ENCODE results near the gene RNF112.
"Not testable (repeated sequence)": the region's sequence is repeated elsewhere in the genome, so short reads cannot be mapped to it uniquely, and the experiment has no call there.

Gene RNF112

DNA sequence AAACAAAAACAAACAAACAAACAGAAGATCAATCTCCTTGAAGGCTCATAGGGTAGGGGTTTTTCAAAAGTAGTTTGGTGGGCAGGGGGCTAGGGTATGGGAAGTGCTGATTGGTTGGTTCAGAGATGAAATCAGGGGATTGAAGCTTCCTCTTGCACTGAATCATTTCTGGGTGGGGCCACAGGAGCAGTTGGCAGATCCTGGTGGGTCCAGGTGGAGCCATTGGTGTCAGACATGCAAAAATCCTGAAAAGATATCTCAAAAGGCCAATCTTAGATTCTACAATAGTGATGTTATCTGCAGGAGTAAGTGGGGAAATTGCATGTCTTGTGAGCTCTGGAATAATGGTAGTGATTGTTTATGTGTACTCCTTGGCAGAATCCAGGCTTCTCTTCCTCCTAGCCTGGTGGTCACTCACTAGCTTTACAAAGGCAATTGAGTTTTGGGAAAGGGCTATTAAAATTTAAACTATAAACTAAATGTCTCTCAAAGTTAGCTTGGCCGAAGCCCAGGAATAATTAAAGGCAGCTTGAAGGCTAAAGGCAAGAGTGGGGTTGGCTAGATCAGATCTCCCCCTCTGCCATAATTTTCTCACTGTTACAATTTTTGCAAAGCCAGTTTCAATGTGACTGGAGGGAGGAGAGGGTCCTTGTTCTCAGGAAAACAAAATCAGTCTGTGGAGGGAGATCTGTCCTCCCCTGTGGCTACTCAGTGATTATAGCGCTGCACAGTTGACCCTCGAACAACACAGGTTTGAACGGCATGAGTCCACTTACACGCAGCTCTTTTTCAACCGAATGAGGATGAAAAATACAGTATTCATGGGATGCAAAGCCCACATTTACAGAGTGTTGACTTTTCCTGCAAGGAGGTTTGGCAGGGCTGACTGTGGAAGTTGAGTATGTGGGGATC, 45.2 kb downstream of the RNF112 start:
- DNase-seq, result no peak

GRCh38 chr17:19457046-19457445, 46.0 kb downstream of the RNF112 start:
- DNase-seq, result no peak

DNA sequence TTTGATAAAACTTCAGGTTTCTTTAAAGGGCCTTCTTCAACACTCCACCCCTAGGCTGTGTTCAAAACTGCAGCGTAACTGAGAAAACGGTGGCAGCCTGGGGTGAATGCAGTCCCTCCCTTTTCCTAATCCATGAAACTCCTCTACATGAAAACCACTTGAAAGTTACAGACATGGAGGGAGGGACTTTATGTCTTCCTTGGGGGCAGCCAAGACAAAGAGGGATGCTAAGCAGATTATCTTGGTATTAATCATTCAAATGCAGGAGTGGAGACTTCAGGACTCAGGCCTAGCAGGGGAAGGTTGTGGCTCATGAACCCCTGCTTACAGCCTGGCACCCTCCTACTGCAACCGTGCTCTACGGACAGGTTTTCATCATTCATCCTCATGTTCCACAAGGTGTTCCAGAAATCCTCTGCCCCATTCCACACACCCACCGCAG, 46.8 kb downstream of the RNF112 start:
- no peak for DNase-seq

DNA sequence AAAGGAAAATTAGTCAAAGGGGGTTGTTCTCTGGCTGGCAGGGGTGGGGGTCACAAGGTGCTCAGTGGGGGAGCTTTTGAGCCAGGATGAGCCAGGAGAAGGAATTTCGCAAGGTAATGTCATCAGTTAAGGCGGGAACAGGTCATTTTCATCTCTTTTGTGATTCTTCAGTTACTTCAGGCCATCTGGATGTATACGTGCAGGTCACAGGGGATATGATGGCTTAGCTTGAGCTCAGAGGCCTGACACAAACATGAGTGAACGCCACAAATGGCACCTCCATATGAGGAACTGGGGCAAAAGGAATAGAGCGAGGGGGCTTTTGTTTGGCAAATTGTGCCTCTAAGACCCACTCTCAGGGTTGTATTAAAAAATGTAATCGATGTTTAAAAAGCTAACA, 47.4 kb downstream of the RNF112 start:
- not testable (repeated sequence) for DNase-seq

DNA sequence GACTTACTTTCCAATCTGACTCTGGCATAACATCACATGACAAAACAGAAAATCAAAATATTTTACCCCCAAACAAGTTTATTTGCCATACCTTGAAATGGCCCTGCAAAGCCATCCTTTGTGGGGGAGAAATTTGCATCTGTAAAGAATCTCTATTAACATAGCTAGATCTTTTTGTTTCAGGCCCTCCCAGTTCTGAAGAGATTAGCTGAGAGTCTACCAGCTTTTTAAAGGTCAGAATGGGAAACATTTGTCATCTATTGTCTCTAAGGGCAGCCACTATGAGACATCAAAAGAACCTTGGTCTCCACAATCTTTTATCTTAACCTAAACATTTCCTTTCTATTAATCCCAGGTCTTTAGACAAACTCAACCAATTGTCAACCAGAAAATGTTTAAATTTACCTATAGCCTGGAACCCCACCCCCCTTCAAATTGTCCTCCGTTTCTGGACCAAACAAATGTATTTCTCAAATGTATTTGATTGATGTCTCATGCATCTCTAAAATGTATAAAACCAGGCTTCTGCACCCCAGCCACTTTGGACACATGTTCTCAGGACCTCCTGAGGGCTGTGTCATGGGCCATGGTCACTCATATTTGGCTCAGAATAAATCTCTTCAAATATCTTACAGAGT, 48.1 kb downstream of the RNF112 start:
- DNase-seq, result not testable (repeated sequence)

- DNase-seq, result no peak
Observed at GRCh38 chr17:19460700-19461099, 49.7 kb downstream of the RNF112 start.

DNA sequence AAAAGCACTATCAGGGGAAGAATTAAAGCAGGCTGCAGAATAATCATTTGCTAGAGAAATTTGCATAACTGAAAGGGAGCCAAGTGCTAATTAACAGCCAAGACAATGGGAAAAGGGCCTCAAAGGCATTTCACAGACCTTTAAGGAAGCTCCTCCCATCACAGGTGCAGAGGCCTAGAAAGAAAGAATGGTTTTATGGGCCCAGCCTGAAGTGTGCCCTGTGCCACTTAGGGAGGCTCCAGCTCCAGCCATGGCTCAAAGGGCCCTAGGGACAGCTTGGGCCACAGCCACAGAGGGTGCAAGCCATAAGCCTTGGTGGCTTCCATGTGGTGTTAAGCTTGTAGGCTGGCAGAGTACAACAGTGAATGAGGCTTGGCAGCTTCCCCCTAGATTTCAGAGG, 50.1 kb downstream of the RNF112 start:
- DNase-seq, result no peak

DNA sequence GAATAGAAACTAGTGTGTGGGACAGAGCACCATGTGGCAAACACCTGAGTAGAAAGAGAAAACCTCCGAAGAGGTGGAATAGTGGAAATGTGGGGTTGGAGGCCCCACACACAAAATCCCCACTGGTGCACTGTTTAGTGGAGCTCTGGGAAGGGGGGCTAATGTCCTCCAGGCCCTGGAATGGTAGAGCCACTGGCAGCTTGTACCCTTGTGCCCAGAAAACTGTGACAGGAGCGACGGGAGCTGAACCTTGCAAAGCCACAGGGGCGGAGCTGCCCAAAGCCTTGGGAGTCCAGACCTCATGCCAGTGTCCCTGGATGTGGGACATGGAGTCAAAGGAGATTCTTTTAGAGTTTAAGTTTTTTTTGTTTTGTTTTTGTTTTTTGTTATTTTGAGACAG, 50.6 kb downstream of the RNF112 start:
- no peak for DNase-seq

DNA sequence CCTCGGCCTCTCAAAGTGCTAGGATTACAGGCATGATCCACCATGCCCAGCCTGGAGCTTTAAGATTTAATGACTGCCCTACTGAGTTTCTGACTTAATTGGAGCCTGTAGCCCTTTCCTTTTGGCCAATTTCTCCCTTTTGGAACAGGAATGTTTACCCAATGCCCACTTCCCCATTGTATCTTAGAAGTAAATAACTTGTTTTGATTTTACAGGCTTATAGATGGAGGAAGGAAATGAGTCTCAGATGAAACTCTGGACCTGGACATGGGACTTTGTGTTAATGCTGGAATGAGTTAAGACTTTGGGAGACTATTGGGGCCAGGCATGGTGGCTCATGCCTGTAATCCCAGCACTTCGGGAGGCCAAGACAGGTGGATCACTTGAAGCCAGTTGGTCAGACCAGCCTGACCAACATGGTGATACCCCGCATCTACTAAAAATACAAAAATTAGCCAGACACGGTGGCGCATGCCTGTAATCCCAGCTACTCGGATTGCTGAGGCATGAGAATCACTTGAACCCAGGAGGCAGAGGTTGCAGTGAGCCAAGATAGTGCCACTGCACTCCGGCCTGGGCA, 51.5 kb downstream of the RNF112 start:
- not testable (repeated sequence) for DNase-seq

DNA sequence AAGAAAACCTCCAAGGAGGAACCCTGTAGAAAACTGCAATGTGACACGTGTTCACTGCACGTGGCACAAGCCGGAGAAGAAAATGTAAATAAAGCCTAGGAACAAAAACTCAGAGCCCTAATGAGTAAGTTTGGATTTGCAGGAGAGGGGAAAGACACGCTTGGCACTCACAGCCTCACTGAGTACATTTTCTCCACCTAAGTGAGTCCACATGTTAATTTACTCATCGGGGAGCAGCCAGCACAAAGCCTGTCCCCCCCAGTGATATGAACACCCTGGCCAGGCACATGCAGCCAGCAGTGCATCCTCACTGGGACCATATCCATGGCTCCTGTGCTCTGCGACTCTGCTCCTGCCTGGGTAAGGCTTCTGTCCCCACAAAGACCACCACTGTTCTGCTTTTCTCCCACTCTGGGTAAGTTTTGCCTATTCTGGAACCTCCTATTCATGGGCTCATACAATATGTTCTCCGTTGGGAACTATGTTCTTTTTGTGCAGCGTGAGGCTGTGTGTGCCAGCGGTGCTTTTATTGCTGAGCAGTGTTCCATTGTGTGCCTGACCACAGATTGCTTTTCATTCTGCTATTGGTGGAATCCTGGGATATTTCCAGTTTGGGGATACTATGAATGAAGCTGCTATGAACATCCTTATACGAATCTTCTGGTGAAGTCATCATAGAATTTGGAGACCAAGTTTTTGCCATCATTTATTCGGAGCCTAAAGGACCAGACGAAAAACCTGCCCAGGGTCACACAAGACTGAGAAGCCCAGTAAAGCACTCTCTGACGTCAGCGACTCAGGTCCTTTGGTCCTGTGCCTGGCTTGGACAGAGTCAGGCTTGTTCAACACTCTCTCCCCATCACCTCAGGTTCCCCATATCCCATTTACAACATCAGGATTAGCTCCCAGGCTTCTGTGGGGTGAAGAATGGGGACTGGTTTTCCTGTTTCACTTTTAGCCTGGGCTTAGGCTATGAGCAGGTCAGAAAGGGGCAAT, 53.3 kb downstream of the RNF112 start:
- no peak for DNase-seq
